SU-DHL-6 (cell line): ENCODE results near the gene CENATAC.

Source experiments
- CTCF ChIP-seq: fragments of 200-600 bp; sonication (generic); IDR thresholded peaks from one replicate; pipeline ENCODE4 v1.5.1; 2017; ENCODE audit warnings: antibody characterized with exemption, mild to moderate bottlenecking, low read length, moderate library complexity; ENCODE audit not compliant: insufficient read depth, poor library complexity, severe bottlenecking
- EZH2phosphoT487 ChIP-seq: fragments of 200-600 bp; sonication (generic), shearing (Covaris generic); conservative IDR thresholded peaks from 2 replicates; pipeline ENCODE4 v1.6.1; 2018; ENCODE audit warnings: mild to moderate bottlenecking, antibody characterized with exemption, low read length, moderate library complexity, mixed read lengths

GRCh38 chr11:119025099-119025473, 27.1 kb downstream of the CENATAC start:
- TF ChIP-seq CTCF (no peak), EZH2phosphoT487 (no peak)
